GM19043 (cell line): ENCODE results near the gene TCERG1L.
"Not testable (repeated sequence)": the region's sequence is repeated elsewhere in the genome, so short reads cannot be mapped to it uniquely, and the experiment has no call there.

ENCODE experiments used
- ATAC-seq: cut with Tn5 transposase; IDR thresholded peaks from one replicate; pipeline ENCODE4 v1.9.1; 2021; ENCODE audit warnings: low read depth; ENCODE audit not compliant: unreplicated experiment

The TCERG1L gene

GRCh38 chr10:131174211-131174565, 137.3 kb downstream of the TCERG1L start:
- no peak for ATAC-seq

GRCh38 chr10:131173484-131174210, 137.9 kb downstream of the TCERG1L start:
- no peak for ATAC-seq

GRCh38 chr10:131172433-131172832, 139.1 kb downstream of the TCERG1L start:
- ATAC-seq: no peak

GRCh38 chr10:131169146-131169545, 142.4 kb downstream of the TCERG1L start:
- ATAC-seq: no peak

GRCh38 chr10:131168238-131168875, 143.2 kb downstream of the TCERG1L start:
- ATAC-seq: no peak

- ATAC-seq: no peak
Measured at GRCh38 chr10:131167036-131167860, 144.3 kb downstream of the TCERG1L start.

GRCh38 chr10:131166486-131166885, 145.0 kb downstream of the TCERG1L start:
- ATAC-seq: no peak

GRCh38 chr10:131165092-131165491, 146.4 kb downstream of the TCERG1L start:
- ATAC-seq: no peak

- ATAC-seq: no peak
Measured at GRCh38 chr10:131162866-131163843, 148.4 kb downstream of the TCERG1L start.

- no peak for ATAC-seq
Measured at GRCh38 chr10:131162211-131162610, 149.3 kb downstream of the TCERG1L start.

GRCh38 chr10:131161087-131161486, 150.4 kb downstream of the TCERG1L start:
- no peak for ATAC-seq

GRCh38 chr10:131160219-131160875, 151.2 kb downstream of the TCERG1L start:
- ATAC-seq: no peak

GRCh38 chr10:131159771-131160170, 151.8 kb downstream of the TCERG1L start:
- ATAC-seq: no peak

GRCh38 chr10:131158695-131159094, 152.8 kb downstream of the TCERG1L start:
- ATAC-seq: no peak

GRCh38 chr10:131157899-131158298, 153.6 kb downstream of the TCERG1L start:
- ATAC-seq: no peak

GRCh38 chr10:131155876-131156230, 155.7 kb downstream of the TCERG1L start:
- no peak for ATAC-seq

GRCh38 chr10:131155218-131155875, 156.2 kb downstream of the TCERG1L start:
- ATAC-seq: no peak

GRCh38 chr10:131154306-131155025, 157.1 kb downstream of the TCERG1L start:
- no peak for ATAC-seq

GRCh38 chr10:131152456-131152855, 159.1 kb downstream of the TCERG1L start:
- not testable (repeated sequence) for ATAC-seq
